ENCODE data around the gene STEAP2.
A peak's percentile ranks its signal among the peaks of the same experiment; 100 is the strongest.
"Not testable (repeated sequence)": the region's sequence is repeated elsewhere in the genome, so short reads cannot be mapped to it uniquely, and the experiment has no call there.

Gene STEAP2

DNA sequence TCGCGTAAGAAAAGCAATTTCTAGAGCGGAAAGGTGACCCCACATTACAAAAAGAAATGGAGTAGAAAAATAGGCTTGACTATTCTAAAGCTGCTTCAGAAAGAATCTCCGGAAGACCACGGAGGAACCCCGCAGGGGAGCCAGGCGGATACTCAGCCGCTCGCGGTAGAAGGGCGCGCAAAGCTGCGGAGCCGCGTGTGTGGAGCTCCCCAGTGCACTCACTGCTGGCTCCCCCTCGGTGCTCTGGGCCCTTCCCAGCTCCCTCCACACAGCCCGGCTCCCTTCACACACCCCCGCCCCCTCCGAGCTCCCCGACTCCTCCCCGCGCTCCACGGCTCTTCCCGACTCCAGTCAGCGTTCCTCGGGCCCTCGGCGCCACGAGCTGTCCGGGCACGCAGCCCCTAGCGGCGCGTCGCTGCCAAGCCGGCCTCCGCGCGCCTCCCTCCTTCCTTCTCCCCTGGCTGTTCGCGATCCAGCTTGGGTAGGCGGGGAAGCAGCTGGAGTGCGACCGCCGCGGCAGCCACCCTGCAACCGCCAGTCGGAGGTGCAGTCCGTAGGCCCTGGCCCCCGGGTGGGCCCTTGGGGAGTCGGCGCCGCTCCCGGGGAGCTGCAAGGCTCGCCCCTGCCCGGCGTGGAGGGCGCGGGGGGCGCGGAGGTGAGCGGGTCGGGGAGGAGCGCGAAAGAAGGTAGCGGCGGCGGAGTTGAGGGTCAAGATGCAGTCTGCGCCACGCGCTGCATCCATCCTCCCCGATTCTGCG, at the start of gene STEAP2:
Gene STEAP2, plus strand, starts transcription at position 350 of the 758 bp plus-strand sequence. CDS start 13,343 bp downstream, outside the sequence.
- peak in 1 of 2 experiments; percentile 26 for DNase-seq

DNA sequence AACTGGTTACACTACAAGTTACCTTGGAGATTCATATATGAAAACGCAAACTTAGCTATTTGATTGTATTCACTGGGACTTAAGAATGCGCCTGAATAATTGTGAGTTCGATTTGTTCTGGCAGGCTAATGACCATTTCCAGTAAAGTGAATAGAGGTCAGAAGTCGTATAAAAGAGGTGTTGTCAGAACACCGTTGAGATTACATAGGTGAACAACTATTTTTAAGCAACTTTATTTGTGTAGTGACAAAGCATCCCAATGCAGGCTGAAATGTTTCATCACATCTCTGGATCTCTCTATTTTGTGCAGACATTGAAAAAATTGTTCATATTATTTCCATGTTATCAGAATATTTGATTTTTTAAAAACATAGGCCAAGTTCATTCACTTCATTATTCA, 48.0 kb upstream of the STEAP2 start:
- DNase-seq, result no peak

DNA sequence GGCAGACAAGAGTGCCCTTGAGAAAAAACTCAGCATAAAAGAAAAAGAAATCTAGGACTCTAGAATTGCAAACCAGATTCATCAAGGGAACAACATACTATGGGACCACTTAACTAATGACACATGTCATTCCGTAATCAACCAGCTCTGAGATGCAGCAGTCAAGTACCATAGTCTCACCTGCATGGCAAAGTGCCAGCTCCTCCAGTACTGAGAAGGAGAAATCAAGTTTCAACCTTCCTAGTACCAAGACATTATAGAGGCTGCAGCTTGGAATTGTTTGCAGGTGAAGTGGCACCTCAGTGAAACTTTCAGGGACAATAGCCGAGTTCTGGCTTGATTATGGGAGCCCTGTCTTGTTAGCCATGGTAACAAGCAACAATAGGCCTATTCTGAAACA, 45.8 kb upstream of the STEAP2 start:
- DNase-seq, result no peak

DNA sequence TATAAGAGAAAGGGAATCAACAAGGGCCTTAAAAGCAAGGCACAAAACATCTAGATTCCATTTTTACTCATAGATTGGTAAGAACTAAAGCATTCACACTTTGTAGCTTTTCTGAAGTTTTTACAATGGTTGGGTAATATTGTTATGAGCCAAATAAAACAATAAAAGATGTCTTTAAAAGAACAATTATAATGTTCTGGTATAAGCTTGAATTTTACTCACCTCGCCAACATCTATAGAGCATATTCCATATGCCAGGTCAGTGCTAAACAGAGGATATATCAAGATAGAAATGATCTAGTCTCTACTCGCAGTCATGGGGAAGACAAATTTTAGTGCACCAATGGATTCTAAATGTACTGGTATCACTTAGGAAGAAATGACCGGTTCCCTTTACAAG, 45.4 kb upstream of the STEAP2 start:
- no peak for DNase-seq

DNA sequence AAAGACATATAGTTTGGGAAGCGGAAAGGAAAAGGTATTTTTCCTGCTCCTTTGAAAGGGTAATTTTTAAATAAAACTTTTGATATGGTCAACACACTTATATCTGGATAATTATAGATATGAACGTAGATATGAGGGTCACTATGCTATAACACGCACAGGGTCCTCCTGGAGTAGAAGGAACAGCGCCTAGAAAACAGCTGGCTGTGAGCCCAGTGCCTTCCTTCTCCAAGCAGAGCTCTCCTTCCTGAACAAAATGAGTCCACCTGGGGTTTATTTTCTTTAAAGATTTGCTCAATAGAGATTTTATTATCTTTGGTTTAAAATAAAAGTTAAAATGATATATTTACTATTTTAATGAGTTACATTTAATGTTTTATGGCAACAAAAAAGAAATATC, 44.2 kb upstream of the STEAP2 start:
- DNase-seq, result no peak

DNA sequence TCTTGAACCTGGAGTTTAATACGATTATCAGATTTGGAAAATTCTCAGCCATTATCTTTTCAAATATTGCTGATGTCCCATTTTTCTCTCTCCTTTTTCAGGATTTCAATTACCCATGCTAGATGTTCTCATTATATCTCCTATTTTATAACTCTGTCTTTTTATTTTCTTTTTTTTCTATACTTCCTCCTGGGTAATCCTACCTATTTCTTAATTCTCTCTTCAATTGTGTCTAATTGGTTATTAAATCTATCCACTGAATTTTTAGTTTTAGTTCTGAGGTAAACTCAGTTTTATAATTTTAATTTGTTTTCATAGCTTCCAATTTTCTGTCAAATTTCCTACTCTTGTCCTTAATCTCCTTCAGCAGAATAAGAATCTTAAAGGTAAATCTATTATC, 41.6 kb upstream of the STEAP2 start:
- DNase-seq, result no peak

DNA sequence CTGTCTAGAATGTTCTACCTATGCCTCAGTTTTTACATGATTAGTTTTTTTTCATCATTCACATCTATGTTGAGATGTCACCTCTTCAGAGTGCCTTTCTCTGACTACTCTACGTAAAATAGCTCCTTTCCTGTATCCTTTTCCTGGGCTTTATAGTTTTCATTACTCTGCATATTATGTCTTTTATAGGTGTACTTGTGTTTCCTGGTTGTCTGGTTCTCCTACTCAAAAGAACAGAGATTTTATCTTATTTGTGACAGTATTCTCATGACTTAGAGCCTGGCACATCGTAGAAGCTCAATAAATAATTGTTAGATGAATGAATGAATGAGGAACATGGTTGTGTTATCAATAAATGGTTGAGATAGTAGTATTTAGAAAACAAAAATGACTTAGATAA, 39.4 kb upstream of the STEAP2 start:
- DNase-seq, result no peak

DNA sequence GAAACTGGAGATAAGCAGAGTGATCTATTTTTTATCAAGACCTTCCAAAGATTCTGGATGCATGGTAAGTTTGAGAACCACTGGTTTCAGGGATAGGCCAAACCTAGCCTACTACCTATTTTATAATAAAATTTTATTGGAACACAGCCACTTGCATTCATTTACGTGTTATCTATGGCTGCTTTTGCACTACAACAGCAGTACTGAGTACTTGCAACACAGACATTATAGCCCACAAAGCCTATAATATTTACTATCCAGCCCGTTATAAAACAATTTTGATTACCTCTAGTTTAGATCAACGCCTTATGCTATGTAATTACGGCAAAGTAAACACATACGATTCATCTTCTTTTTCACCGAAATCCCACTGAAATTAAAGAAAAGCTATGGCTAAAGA, 38.9 kb upstream of the STEAP2 start:
- DNase-seq, result no peak

DNA sequence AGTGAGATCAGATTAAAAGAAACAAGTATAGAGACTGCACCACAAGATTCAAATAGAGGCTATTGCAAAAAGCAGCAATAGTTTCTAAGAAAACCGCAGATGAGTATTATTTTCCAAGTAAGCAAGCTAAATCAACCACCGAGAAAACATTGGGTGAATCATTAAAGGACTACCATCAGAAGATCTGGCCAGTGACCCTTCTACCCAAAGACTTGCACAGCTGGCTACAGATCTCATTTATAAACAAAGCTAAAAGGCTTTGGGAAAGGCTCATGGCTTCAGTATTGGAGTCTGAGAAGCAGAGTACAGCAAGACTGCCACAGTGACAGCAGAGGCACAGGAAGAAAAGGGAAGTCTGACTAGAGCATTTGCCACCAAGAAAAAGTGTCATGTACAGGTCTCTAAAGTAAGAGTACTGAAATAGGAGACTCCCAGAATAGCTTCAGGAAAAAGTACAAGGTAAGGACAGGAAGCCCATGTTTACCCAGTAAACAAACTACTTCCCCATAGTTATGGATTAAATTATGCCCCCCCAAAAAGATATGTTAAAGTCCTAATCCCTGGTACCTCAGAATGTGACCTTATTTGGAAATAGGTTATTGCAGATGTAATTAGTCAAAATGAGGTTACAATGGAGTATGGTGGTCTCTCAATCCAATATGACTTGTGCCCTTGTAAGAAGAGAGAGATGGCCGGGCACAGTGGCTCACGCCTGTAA, 38.3 kb upstream of the STEAP2 start:
- no peak for DNase-seq

DNA sequence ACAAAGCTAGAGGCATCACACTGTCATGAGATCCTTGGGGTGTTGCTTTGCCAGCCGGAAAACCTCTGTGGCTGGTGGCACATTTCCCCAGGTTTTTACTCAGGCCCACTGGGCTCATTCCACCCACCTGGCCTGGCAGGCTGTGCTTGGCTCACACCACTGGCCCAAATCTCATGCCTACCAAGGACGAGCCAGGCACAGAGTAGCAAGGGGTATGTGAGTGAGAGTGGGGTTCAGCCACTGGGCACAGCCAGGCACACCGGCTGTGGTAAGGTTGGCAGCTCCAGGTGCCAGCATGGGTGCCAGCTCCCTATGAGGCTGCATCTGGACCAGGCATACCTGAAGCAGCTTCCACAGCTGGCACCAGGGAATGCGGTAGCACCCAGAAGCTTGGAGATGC, 35.9 kb upstream of the STEAP2 start:
- no peak for DNase-seq

DNA sequence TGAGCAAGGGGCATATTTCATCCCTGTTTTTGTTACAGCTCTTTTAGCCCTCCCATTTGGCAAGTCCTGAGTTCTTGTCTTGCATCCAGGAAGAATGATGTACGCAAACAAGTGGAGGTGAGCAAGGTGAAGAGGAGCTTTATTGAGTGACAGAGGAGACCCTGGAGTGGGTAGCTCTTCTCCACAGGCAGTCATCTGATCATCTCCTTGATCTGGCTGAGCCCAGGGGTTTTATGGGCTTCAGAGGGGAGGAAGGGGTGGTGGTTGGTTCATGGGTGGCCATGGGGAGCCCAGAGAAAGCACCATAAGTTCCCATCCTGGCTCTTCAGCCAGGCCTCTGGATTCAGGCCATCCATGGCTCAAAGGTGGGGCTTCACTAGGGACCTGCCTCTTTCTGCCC, 35.3 kb upstream of the STEAP2 start:
- DNase-seq, result no peak

DNA sequence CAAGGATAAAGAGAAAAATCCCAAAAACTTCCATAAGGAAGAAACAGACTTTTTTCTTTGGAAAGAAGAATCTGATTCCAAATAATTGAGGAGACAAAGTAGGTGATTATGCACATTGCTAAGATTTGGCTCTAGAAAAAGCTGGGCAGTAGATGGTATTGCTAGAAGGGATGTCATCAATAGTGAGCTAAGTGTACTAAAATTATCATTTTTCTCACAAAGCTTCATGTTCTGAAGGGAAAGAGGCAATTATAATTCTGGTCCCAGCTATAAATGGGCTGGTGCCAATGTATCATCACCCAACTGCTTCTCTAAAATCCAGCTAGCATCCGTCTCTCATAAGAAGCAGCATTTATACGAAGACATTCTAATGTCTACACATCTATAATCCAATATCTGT, 33.4 kb upstream of the STEAP2 start:
- DNase-seq, result no peak

DNA sequence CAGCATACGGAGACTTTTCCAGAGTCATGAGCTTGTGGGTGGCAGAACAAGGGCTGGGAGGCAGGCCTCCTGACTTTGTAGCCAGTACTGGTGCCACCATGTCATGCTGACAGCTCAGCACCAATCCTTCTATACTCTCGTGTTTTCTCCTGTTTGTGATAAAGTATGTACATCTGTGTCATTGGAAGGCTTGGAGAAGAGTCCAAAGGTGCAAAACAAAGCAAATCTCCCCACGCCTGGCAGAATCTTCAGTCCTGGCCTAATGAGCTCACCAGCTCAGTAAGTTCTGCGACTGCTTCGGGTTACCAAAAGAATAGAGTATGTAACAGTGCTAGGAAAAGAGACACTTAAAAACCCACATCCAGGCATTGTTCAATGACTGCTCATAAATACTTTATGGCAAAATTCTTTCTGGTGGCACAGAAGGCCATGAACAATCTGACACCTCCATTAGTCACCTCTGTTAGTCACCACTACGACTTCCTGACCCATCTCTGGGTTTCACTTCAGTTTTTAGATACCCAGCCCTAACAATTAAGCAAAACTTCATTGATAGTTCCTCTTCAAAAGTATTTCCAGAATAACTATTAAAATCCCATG, 32.8 kb upstream of the STEAP2 start:
- no peak for DNase-seq

DNA sequence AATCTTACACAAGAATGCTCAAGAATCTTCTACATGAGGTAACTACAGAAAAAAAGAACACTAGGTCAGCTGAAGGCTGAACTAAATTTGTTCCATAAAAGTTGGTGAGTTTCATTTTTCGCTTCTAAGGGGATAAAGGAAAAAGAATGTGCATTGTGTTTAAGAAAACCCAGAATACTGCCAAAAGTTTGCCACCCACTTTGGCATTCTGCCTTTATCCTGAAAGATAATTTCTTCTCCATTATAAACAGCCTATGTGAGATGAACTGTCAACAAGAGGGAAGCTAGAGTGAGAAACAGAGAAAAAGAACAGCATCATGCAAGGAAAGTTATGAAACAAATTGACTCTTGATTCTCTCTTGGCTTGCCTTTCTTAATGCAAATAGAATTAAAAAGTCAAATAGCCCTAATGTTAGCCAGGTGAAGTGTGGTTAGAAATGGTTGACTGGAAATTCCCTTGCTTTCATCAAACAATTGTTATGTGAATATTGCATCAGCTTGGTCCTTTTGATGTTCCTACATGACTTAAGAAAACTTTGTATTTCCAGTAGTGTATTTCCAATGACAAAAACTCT, 31.4 kb upstream of the STEAP2 start:
- DNase-seq, result no peak

DNA sequence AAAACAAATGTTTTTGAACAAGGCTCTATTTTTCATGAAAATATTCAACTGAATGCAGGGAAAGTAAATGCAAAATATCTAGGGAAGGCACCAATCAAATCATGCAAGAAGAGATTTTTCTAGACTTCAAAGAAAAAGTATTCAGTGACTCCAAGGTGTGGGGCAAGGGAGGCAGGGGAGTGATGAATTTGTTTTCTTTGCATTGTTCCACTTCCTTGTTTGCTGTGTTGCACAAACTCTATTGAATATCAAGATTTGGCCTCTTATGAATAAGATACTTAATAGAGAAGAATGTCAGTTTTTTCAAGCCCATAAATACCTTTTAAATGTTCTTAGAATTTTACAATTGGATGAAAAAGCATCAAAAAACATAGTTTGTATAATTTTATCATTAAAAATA, 30.9 kb upstream of the STEAP2 start:
- no peak for DNase-seq

DNA sequence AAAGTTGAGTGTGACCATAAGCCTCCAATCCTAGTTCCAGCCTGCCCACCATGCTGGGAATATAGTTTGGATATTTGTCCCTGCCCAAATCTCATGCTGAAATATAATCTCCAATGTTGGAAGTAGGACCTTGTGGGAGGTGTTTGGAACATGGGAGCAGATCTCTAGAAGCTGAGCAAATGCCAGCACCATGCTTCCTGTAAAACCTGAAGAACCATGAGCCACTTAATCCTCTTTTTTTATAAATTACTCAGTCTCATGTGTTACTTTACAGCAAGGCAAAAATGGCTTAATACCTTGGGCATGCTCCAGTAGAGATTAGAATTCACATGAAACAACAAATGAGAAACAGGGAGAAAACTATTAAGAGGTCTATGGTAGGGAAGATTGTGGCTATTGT, 30.1 kb upstream of the STEAP2 start:
- DNase-seq, result no peak

DNA sequence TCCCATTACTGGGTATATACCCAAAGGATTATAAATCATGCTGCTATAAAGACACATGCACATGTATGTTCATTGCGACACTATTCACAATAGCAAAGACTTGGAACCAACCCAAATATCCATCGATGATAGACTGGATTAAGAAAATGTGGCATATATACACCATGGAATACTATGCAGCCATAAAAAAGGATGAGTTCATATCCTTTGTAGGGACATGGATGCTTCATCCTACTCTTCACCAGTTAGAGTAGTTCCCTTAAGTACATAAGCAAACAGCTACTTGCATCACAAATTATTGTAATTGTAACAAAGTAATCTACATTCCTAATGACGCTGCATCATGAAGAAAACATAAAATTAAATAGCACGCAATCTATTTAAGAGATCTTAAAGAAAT, 25.2 kb upstream of the STEAP2 start:
- DNase-seq, result not testable (repeated sequence)

DNA sequence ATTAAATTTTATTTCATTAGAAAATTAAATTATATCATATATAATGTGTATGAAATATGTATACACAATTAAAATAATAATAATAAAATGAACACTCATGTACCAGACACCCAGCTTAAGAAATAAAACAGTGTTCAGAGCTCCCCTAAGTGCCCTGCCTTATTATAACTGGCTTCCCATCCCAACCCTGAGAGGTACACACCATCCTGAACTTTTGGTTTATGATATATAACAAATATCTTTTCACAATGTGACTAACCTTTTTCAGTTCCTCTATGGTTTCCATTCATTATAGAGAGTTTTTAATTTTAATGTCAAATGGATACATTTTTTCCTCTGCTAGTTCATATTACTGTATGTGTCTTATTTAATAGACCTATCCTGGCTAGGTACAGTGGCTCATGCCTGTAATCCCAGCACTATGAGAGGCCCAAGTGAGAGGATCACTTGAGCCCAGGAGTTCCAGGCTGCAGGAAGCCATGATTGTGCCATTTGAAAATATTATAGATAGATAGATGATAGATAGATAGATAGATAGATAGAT, 24.0 kb upstream of the STEAP2 start:
- no peak for DNase-seq

DNA sequence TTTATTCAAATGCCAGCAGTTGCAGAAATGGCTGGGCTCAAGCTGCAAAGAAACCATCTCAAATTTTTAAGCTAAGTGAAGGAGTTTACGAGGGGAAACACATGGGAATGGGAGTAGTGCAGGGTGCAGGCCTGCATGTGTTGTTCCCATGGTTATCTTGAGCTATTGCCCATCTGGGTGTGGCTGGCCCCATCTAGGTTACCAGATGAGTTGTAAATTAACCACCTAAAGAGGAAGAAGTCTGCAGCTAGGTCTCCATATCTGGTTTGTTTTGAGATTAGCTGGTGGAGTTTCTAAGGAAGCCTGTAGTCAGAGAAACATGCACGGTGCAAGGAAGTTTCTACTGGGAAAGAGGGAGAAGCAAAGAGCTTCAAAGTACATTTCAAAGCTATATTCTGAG, 23.3 kb upstream of the STEAP2 start:
- DNase-seq, result no peak

DNA sequence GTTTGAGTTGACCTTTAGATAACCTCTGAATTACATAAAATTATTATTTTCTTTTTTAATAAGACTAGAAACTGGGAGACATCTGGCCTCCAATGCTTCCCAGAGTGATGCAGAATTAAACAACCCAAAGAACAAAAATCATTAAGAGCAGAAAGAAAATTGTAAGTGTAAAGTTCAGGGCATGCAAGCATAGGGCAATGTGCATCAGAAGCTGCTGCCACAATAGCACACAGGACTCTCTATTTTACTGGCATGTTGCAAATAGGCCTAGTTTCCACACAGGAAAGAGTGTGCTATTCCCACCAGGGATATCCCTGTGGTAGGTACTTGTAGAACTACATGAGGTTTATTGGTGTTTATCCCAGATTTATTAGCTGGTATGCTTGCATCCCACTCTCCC, 20.5 kb upstream of the STEAP2 start:
- DNase-seq, result no peak

DNA sequence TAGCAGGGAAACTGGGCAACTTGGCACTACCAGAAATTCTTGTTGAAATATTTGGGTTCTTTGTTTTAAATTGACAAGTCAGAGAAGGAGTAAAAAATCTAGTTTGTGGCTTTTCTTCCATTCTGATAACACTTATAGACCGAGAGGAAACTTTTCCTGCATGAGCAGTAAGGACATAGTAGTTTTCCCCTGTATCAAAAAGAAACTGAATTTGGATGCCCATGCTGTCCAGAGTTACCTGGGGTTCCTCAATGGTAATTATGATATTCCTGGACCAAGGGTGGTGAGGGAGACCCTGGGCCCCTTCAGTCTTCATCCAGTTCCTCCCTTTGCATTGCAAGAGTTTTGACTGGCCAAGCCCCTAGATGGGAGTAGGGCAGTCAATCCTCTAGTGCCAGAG, 19.9 kb upstream of the STEAP2 start:
- no peak for DNase-seq

DNA sequence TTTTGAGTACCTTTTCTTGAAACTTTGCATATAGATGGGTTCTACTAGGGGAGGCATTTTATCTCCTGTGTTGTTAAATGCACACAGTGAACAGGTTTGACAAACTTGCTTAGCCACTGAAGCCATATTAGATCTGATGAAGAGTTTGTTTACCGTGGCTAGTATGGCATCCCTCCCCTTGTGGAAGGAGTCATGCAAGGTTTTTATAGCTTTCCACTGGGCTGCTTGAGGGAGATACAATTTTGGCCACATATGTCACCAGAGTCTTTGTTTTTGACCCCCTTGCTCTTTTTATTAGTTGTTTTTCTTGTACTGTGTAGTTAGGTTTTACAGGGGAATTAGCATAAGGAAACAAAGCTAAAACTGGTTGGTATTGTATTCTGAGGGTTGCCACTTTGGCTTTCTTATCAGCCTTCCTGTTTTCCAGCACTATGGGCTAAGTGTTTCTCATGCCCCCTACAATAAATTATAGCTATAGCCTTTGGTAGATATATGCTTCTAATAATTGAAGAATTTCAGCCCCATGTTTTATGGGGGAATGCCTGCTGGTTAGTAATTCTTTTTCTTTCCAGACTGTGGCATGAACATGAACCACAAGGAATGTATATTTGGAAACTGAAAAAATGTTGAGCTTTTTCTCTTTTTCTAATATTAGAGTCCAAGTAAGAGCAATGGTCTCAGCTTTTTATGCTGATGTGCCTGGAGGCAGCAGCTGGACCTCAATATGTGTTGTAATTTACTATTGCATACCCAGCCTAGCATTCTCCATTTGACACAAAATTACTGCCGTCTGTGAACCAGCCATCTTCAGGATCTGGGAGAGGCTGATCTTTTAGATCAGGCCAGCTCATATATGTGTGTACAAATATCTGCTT, 18.4 kb upstream of the STEAP2 start:
- DNase-seq, result no peak

All from cerebellar nuclear complex (tissue), 1 donor.